Ascending aorta (tissue), 2 donors: ENCODE results near the gene PPP2R5A. TPM values are rescaled to one million over a fixed set of nuclear protein-coding genes. Genes with fewer than 3 reads are reported as not detected.

Experiments used
- DNase-seq, 2 donors: peaks; one replicate each; pipeline ENCODE4 v3.0.0-alpha.2; 2019; ENCODE audit warnings: low spot score in 2 of 2
- H3K27ac ChIP-seq, 2 donors: fragments of 200-600 bp; sonication (generic); one replicate each; pipeline ENCODE4 v1.5.1; 2016 to 2017; ENCODE audit warnings: mild to moderate bottlenecking in 1 of 2
- H3K27me3 ChIP-seq: fragments of 200-600 bp; sonication (generic); one replicate; pipeline ENCODE4 v1.5.1; 2017
- H3K36me3 ChIP-seq, 2 donors: fragments of 200-600 bp; sonication (generic); one replicate each; pipeline ENCODE4 v1.5.1; 2016
- H3K4me1 ChIP-seq, 2 donors: fragments of 200-600 bp; sonication (generic); one replicate each; pipeline ENCODE4 v1.5.1; 2016 to 2017; ENCODE audit warnings: mild to moderate bottlenecking in 1 of 2
- H3K4me3 ChIP-seq, 2 donors: fragments of 200-600 bp; sonication (generic); one replicate each; pipeline ENCODE4 v1.5.1; 2016 to 2017; ENCODE audit warnings: mild to moderate bottlenecking in 1 of 2
- H3K9me3 ChIP-seq, 2 donors: fragments of 200-600 bp; sonication (generic); one replicate each; pipeline ENCODE4 v1.5.1; 2016
- CTCF ChIP-seq, 3 experiments: fragments of 200-600 bp in 2 of 3; fragments of 450-650 bp in 1 of 3; sonication (generic) in 2 of 3; IDR thresholded peaks; one replicate each; pipeline ENCODE4 v1.5.1; 2016 to 2019; ENCODE audit warnings: antibody characterized with exemption in 3 of 3, mild to moderate bottlenecking in 1 of 3, moderate library complexity in 1 of 3
- intact Hi-C: fragments of 100-400 bp; cut with DNase I; formaldehyde crosslinking; loops from one replicate; pipeline ENCODE4 v1.15.1; 2023
- total RNA-seq: library from RNA; depleted of rRNA; stranded (reverse); fragments of >200 nt; gene quantifications from one replicate; pipeline ENCODE4 v1.1.0, GENCODE V29; 2016

Gene PPP2R5A
- total RNA-seq, 1 donor from 2014 or later = 64.7 TPM

GRCh38 chr1:212267460-212267859 is 17.8 kb upstream of the PPP2R5A start:
- DNase-seq = no peak
- no peak for TF ChIP-seq CTCF (IDR thresholded peaks at IDR 0.05)
- H3K4me1 ChIP-seq = no peaks in the 10 kb centered on the region
- no peak overlapping the region for H3K27ac ChIP-seq
- no peaks in the 10 kb centered on the region for H3K36me3 ChIP-seq
- H3K9me3 ChIP-seq = no peaks in the 10 kb centered on the region
- intact Hi-C loops = no loop called here
- no peak overlapping the region for H3K4me3 ChIP-seq
- H3K27me3 ChIP-seq = no peaks in the 10 kb centered on the region

GRCh38 chr1:212269306-212269705 is 15.9 kb upstream of the PPP2R5A start:
- intact Hi-C loops = no loop called here
- no peaks in the 10 kb centered on the region for H3K36me3 ChIP-seq

GRCh38 chr1:212270564-212270963 is 14.6 kb upstream of the PPP2R5A start:
- Histone ChIP-seq H3K4me1 (no peaks in the 10 kb centered on the region), H3K4me3 (no peak overlapping the region), H3K27ac (no peak overlapping the region), H3K27me3 (no peaks in the 10 kb centered on the region), H3K9me3 (no peaks in the 10 kb centered on the region), H3K36me3 (no peaks in the 10 kb centered on the region)
- DNase-seq = no peak
- intact Hi-C loops = no loop called here
- TF ChIP-seq CTCF (IDR thresholded peaks at IDR 0.05) = no peak

More at GRCh38 chr1:212269306-212269705, 15.9 kb upstream of the PPP2R5A start:
- TF ChIP-seq CTCF (IDR thresholded peaks at IDR 0.05) = no peak
- Histone ChIP-seq H3K9me3 (no peaks in the 10 kb centered on the region), H3K27ac (no peak overlapping the region), H3K4me3 (no peak overlapping the region), H3K27me3 (no peaks in the 10 kb centered on the region), H3K4me1 (no peaks in the 10 kb centered on the region)
- no peak for DNase-seq

GRCh38 chr1:212271234-212271633 is 14.0 kb upstream of the PPP2R5A start:
- Histone ChIP-seq H3K4me3 (no peak overlapping the region), H3K27ac (no peak overlapping the region), H3K27me3 (no peaks in the 10 kb centered on the region), H3K4me1 (no peaks in the 10 kb centered on the region), H3K9me3 (no peaks in the 10 kb centered on the region), H3K36me3 (no peaks in the 10 kb centered on the region)
- DNase-seq = no peak
- TF ChIP-seq CTCF (IDR thresholded peaks at IDR 0.05) = no peak
- intact Hi-C loops = no loop called here

DNA sequence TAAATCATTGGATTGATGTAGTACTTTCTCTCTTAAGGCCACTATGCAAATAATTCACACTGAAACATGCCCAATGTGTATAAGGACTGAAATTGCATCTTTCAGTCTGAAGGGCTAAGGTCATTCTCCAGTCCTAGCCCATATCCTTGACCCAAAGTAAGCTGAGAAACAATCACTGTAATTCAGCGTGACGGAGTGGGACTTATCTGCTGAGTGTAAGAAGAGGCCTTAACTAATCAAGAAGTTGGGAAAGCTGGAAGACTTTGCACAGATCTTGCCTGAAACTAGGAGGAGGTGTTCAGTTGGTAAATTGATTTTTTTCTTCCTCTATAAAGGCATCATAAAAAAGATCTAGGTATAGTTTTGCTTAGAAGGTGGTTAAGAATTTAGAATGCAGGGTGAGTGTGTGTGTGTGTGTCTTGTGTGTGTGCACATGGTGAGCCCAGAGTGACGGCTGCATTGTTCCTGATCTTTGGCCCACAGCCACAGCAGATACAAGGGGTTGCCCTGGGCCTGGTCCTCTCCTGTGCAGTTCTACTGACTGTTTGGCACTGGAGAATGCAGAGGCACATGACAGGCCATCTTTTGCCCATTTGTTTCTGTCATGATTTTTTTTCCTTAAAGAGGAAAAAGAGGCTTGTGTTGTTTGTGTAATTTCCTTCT is 13.3 kb upstream of the PPP2R5A start:
- no peaks in the 10 kb centered on the region for H3K9me3 ChIP-seq
- intact Hi-C loops = no loop called here
- H3K4me1 ChIP-seq = no peaks in the 10 kb centered on the region
- no peaks in the 10 kb centered on the region for H3K36me3 ChIP-seq
- no peaks in the 10 kb centered on the region for H3K27me3 ChIP-seq
- no peak overlapping the region for H3K27ac ChIP-seq
- TF ChIP-seq CTCF (IDR thresholded peaks at IDR 0.05) = no peak
- no peak overlapping the region for H3K4me3 ChIP-seq
- no peak for DNase-seq

DNA sequence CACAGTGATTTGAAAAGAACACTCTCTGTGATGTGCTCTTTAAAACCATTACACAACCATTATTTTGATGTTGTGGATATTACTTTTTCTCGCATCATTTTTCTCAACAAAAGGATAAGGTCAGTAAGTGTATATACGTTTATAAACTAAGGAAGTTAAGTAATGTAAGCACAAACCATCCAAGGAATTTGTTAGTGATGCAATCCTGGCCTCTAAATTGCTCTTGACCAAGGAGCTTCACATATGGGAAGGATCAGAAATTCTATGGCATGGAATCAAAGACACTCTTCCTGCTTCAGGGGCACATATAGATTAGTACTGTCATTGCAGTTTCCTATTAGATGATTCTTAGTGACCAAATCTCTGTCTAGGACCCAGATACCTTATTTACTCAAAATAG is 3.6 kb upstream of the PPP2R5A start:
- no peak for DNase-seq
- Histone ChIP-seq H3K36me3 (no peaks in the 10 kb centered on the region), H3K4me1 (no peaks in the 10 kb centered on the region), H3K27me3 (no peaks in the 10 kb centered on the region), H3K4me3 (no peak overlapping the region), H3K27ac (no peak overlapping the region), H3K9me3 (no peaks in the 10 kb centered on the region)
- no peak for TF ChIP-seq CTCF (IDR thresholded peaks at IDR 0.05)
- intact Hi-C loops = loop anchor here (10.0 kb wide), 2 partner anchors 423 to 767 kb away; no protein-coding TSS in a partner anchor
